Loucy (cell line): ENCODE data around the gene SUSD3.

Experiments
- CTCF ChIP-seq: fragments of 200-600 bp; sonication (generic); conservative IDR thresholded peaks from 2 replicates; pipeline ENCODE4 v1.5.1; 2014; ENCODE audit warnings: mild to moderate bottlenecking, antibody characterized with exemption, low read length
- EZH2phosphoT487 ChIP-seq: fragments of 200-600 bp; IDR thresholded peaks from 2 replicates; pipeline ENCODE4 v1.6.1; 2018; ENCODE audit warnings: antibody characterized with exemption, mild to moderate bottlenecking, moderate library complexity, borderline replicate concordance

- TF ChIP-seq CTCF: no peak
- TF ChIP-seq EZH2phosphoT487: no peak
Observed at GRCh38 chr9:93117924-93118862, 59.7 kb downstream of the SUSD3 start.
